ENCODE results near the gene DNAJA3. TPM values are rescaled to one million over a fixed set of nuclear protein-coding genes. Genes with fewer than 3 reads are reported as not detected.

Gene DNAJA3
- total and polyA plus RNA-seq, 7 donors: 68.0 to 110 (median 81.9) TPM

- H3K4me3 ChIP-seq: no peak overlapping the region
- H3K36me3 ChIP-seq (ENCODE audit: insufficient read depth in 1 of 2, low read depth in 1 of 2): peaks cover 0 to 23% of the 10 kb centered on the region in 2 donors
- no peak overlapping the region for H3K27ac ChIP-seq
- 47 to 58% (median 50%) methylated on average over 16 of the region's 16 CpGs for WGBS, 3 donors
- intact Hi-C loops (cut with DNase I): no loop called here
- H3K4me1 ChIP-seq: peaks cover 9% of the 10 kb centered on the region
- no peaks in the 10 kb centered on the region for H3K9me3 ChIP-seq
- no peaks in the 10 kb centered on the region for H3K27me3 ChIP-seq (ENCODE audit: insufficient read depth in 3 of 3, low read length in 2 of 3)
- peak; percentile 71 to 84 for DNase-seq
- ATAC-seq: no peak
- TF ChIP-seq CTCF (IDR thresholded peaks at IDR 0.05): no peak
Measured at GRCh38 chr16:4411684-4412083, 14.0 kb upstream of the DNAJA3 start.

DNA sequence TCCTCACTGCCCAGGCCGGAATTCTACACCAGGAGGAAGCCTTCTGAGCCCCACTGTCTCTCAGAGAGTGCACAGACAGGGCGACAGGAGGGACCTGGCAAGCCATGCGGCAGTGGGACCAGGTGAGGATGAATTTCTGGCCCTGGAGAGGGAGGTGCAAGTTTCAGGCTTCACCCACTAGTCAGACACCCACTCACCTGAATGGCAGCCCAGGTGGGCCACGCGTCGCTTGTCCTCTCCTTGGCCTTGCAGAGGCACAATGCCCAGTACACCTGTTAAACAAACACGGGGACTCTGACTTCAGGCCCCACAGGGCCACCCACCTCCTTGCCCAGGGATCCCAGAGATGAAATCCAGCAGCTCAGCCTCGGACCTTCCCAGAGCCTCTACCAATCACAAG is 13.5 kb upstream of the DNAJA3 start:
- ATAC-seq: no peak

GRCh38 chr16:4412854-4413253 is 12.8 kb upstream of the DNAJA3 start:
- ATAC-seq: no peak
- Histone ChIP-seq H3K4me1 (peaks cover 9% of the 10 kb centered on the region), H3K27me3 (ENCODE audit: insufficient read depth in 3 of 3, low read length in 2 of 3) (no peaks in the 10 kb centered on the region), H3K36me3 (ENCODE audit: insufficient read depth in 1 of 2, low read depth in 1 of 2) (peaks cover 0 to 12% of the 10 kb centered on the region in 2 donors), H3K27ac (no peak overlapping the region), H3K9me3 (no peaks in the 10 kb centered on the region), H3K4me3 (no peak overlapping the region)
- TF ChIP-seq CTCF (IDR thresholded peaks at IDR 0.05): no peak
- intact Hi-C loops (cut with DNase I): no loop called here
- no peak for DNase-seq
- WGBS, 3 donors: 86 to 92% (median 90%) methylated on average over 4 of the region's 4 CpGs

More for the DNA sequence above, 13.5 kb upstream of the DNAJA3 start:
- DNase-seq: no peak
- H3K4me1 ChIP-seq: peaks cover 9% of the 10 kb centered on the region
- H3K27me3 ChIP-seq (ENCODE audit: insufficient read depth in 3 of 3, low read length in 2 of 3): no peaks in the 10 kb centered on the region
- no peaks in the 10 kb centered on the region for H3K9me3 ChIP-seq
- H3K4me3 ChIP-seq: no peak overlapping the region
- TF ChIP-seq CTCF (IDR thresholded peaks at IDR 0.05): no peak
- peaks cover 0 to 18% of the 10 kb centered on the region in 2 donors for H3K36me3 ChIP-seq (ENCODE audit: insufficient read depth in 1 of 2, low read depth in 1 of 2)
- H3K27ac ChIP-seq: no peak overlapping the region
- WGBS, 3 donors: 75 to 82% (median 76%) methylated on average over 8 of the region's 8 CpGs
- intact Hi-C loops (cut with DNase I): no loop called here

DNA sequence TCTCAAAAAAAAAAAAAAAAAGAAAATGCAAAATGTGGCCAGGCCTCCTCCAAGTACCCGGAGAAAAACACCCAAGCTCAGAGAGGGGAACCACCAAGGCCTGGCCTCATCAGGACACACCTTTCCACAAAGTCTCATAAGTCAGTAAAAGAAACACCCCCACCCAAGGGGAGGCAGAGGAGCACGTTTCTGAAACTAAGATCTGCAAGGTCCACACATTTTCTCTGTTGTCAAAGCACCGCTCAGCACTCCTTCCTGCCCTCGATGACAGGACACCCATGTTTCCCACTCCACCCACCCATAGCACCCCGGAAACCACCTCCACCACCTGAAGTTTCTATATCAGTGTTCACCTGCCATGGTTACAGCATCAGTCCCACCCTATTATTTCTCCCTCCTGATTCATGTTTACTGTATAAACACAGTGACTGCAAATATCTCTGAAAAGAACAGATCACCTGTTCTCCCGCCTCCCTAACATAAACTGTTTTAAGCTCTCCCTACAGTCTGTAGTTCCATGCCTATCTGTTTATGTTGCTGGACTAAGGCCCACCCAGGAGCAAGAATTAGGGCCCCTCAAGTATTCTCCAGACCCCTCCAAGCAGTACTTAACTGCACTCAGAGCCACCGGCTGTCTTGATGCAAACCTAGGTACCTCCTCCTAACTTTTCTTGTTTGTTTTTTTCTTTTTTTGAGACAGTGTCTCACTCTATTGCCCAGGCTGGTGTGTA is 11.3 kb upstream of the DNAJA3 start:
- WGBS, 3 donors: 89 to 96% (median 94%) methylated on average over 7 of the region's 7 CpGs
- intact Hi-C loops (cut with DNase I): no loop called here
- DNase-seq: no peak
- no peak for TF ChIP-seq CTCF (IDR thresholded peaks at IDR 0.05)
- Histone ChIP-seq H3K4me1 (peaks cover 9% of the 10 kb centered on the region), H3K27ac (no peak overlapping the region), H3K4me3 (peak overlapping the region; percentile 96), H3K36me3 (ENCODE audit: insufficient read depth in 1 of 2, low read depth in 1 of 2) (peaks cover 0 to 12% of the 10 kb centered on the region in 2 donors), H3K9me3 (no peaks in the 10 kb centered on the region), H3K27me3 (ENCODE audit: insufficient read depth in 3 of 3, low read length in 2 of 3) (no peaks in the 10 kb centered on the region)
- ATAC-seq: no peak

All from psoas muscle (tissue), 8 donors.